Activated CD8-positive, alpha-beta memory T cell treated with anti-CD3 and anti-CD28 coated beads for 4 hours (primary cell): Measurements from ENCODE around the gene NFIB.

Experiments used
- DNase-seq, 2 donors: peaks; one replicate each; pipeline ENCODE4 v3.0.0-alpha.2; 2020; ENCODE audit warnings: low read depth in 2 of 2

NFIB gene

DNA sequence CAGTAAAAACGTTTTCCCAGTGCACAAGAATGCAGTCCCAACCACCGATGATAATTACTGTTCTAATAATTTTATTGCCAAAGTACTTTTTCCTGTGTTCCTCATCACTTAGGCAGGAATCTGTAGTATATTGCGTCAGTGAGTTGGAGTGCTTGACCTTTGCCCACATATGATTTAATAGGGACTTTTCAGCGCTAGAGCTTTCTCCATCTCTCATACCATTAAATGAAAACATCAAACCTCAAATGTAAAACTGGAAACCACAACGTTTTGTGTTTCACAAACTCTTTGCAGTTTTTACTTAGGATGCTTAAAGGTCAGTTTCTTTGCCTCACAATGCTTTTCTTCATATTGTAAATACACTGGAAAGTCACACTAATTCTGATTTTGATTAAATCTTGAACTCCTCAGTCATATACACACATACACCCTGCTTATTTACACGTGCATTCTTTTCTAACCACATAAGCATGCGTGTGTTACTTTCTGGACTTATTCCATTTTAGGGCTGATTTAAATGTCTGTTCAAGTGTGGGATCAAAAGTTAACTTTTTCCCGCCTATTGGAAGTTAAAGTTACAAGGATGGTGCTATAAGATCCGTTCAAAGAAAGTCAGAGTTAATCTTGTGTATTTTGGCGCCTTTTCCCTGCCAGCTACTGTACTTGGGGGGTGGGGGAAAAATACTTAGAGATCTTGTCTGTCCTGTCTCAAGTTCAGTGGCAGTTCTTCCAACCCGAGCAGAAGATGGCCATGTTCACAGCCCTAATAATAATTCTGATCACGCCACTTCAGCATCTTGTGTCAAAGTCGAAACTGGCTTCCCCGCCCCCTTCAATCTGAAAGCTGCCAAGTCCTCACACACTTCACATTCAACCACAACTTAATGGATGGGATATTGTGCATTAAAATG lies 6.6 kb upstream of the NFIB start:
- DNase-seq: no peak

DNA sequence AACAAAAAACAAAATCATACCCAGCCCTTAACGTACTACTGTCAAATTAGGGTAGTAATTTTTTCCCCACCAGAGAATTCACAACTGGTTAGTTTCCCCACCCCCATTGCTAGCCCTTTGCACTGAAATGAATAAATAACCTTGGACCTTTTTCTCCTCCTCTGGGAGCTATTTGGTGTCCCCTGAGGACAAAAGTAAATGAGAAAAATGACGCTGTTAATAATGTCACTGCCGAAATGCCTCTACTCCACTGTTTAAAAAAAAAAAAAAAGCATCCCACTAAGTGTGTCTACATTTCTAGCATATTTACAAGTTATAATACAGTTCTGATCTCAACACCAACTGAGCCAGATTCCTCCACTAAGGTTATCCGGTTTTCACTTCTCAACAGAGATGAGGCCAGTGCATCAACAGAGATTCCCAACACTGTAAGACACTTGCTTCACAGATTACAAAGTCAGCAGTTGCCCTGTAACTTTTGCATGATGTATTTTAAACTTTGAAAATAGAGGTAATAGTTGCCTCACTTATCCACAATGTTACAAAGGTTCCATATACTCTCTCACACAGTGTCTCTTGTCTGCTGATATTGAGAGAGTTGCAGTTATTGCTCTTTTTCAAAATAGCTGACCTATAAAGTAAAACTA lies 5.1 kb upstream of the NFIB start:
- DNase-seq: no peak

DNA sequence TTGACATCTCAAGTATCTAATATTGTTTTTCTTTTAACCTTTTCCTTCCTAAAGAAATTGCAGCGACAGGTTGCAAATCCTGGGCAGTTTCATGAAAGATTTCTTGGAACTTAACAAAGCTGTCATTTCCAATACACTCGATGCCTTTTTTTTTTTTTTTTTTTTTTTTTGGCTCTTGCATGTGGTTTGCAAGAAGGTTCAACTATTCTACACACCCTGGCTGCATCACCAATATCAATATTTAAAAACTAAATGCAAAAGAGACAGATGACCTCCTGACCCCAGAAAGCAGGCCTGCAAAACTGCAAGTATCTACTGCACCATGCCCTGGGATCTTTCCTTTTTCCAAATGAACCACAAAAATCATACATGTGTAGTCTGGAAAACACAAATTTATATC lies 4.4 kb upstream of the NFIB start:
- no peak for DNase-seq

DNA sequence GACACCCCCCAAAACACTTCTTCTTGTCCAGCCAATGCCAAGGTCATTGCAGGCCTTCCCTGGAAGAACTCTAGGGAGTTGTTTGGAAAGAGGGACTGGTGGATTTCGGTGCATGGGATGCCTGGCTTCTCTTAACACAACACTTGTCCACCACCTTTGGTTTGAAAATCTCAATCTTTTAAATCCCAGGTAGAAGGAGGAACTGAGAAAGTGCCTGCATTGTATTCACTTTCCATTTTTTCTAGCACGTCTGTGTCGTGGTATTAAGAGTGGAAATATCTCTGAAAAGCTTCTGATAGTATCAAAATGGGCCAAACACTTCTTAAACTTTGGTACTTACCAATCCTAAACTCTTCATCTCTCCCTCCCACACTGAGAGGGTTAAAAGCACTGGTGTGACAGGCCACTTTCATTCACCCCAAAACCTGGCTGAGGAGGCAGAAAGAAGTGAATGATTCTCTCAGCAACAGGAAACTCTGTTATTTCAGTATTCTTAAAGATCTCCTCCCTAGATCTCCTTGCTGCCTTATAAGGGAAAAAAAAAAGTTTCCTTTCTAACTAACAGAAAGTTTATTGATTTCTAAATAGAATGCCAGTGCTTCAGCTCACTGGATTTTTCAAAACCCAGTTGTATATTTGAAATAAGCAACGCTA lies 3.9 kb upstream of the NFIB start:
- no peak for DNase-seq

DNA sequence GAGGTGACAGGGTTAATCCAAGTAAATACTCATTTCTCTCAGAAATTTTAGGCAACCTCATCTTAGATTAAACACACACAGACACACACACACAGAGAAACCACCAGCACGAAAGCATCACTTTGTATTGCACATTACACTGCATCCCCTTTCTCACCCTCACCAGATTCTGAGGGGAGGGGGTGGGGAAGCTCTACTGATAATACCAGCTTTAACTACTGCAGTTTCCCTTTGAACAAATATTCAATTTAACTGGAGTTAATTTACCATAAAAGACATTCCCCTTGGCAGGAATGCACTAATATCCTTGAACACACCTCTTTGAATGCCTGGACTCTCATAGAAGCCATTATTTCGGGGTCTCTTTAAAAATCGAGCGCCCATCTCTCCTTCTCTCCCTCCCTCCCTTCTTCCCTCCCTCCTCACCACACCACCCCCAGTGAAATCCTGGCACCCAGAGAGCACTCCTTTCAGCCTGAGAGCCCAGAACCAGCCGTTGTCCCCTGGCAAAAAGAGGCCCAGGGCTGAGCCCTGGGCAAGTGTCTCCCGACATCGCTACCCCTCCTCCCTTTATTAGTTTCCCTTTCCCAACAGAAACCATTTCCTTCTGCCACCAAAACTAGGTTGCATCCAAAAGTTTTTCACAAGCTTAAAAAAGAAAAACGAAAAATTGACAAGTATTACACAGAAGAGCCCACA lies 2.8 kb upstream of the NFIB start:
- no peak for DNase-seq

DNA sequence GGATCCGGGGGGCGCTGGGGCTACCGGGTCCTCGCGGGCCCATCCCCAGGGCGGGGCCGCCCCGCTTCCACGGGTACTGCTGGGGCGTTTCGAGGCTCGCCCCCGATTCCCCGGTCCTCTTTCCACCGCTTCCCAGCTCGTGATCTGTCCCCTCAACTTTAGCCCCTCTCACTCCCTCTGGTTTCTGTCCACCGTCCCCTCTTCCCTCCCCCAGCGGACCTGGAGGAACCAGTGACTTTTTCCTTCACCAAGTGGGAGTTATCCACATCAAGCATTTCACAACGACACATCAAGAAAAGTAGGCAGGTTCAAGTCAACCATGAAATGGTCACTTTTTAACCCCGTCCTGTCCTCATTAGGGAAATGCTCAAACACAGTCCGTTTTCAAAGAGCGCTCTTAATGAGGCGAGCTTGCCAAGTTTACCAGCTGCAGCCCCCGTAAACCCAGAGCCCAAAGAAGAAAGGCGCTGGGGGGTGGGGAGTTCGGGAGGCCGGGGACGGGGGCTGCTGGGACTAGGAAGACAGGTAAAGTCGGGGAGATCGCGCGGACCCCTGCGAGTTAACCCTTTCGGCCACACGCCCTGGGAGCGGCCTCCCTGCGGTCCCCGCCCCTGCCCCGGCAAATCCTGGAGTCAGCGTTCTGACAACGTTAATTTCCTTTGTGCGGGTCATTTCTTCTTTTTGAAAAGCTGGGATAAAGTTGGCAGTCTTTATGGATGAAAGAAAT lies 2.1 kb upstream of the NFIB start:
- no peak for DNase-seq

DNA sequence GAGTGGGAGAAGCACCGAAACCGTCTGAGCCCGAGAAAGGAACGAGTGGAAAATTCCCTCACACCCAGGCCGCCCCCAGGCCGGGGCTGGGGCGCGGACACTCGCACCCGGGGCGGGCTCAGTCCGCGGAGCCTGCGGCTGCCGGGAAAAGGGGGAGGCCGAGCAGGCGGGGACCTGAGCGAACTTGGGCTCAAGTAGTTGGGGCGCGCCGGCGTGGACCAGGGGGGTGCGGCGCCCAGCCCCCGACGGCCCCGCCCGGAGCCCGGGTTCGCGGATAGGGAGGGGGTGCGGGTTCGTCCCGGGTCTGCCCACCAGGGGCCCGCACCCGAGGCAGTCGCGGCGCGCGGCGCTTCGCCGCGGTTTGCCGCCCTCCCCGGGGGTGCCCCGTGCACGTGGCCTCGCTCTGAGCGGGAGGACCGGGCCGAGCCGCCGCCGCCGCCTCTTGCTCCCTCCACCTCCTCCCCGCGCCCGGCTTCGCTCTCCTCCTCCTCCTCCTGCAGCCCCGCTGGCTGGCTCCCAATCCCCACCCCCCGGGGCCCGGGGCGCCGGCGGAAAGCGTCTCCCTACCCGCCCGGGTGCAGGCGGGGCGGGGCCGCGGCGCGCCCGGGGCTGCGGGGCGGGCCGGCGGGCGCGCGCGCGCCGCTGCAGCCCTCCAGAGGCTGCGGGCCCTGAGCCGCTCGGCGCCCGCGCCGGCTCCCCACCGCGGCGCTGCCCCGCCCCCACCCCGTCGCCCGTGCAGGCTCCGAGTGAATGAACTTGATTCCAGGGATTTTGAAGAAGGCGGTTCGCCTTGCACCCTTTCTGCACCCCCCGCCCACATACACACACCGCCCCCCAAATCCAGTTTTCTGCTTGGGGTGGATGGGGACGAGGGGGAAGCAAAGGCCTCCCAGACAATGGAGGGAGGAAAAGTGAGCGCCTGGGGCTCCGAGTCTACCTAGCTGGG lies 1.3 kb upstream of the NFIB start:
- DNase-seq: no peak

DNA sequence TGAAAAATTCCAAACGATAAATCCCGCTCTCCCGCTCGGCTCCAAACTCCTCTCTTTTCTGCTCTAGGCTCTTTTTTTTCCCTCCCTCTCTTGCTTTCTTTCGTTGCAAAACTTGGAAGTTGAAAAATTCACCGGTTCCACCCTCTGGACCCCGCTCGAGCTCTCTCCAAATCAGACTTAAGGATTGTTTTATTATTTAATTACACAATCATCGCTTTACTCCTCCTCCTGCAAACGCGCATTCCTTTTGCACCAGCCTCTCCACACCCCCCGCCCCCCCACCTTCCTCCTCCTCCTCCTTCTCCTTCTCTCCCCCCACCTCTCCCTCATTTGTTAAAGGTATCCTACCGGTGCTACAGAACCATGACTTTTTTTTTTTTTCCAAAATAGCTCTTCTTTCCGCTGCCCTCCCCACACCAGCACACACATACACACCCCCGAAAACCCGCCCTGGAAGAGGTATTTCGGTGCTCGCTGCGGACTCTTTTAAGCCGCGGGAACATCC lies 535 bp upstream of the NFIB start:
- DNase-seq: no peak

DNA sequence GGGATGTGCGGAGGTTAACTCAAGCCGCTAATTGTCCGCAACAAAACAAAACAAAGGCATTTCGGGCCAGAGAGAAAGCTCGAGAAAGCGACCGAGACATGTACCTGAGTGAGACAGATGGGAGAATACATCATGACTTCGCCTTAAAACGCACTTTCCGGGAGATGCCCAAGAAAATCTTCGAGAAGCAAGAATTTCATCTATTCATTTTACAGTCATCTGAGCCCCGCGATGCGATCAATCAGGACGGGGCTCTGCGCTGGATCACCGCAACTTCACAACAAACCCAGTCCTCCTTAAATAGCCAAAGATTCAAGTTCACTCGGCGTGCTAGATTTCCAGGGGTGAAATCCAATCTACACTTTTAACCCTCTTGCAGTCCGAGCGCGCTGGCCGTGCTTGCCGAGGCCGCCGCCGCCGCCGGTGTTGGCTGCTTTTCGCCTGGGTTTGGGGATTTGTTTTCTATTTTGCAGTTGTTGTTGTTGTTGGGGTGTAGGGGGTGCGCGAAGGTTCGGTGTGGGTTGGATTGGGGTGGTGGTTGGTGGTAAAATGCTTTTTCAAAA lies 482 bp downstream of the NFIB start:
- DNase-seq: no peak

DNA sequence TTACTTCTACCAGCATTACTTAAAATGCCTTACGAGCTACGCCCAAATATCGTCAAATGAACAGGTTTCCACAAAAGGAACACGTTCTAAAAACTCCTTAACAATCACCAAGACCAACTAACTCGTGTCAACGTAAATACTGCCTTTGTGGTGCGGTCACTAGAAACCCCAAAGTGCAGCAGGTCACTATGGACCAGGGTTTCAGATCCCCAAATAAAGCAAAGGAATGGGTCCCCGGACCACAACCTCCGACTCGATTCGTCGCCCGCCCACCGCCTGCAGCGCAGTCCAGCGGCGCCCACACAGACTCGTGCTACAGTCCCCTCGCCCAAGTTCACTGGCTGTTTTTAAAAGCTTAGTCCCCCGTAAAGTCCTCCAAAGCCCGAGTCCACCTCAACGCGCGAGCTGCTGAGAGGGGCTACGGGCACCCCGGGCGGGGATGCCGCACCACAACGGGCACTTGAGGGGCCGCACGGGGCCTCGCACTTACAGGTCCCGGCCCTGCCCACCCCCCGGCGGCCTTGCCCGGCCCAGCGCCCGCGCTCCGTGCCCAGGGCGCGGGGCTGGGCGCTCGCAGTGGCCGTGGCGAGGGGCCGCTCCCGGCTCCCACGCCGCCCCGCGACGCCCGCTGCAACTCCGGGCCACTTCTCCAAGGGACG lies 1.1 kb downstream of the NFIB start:
- DNase-seq: no peak

DNA sequence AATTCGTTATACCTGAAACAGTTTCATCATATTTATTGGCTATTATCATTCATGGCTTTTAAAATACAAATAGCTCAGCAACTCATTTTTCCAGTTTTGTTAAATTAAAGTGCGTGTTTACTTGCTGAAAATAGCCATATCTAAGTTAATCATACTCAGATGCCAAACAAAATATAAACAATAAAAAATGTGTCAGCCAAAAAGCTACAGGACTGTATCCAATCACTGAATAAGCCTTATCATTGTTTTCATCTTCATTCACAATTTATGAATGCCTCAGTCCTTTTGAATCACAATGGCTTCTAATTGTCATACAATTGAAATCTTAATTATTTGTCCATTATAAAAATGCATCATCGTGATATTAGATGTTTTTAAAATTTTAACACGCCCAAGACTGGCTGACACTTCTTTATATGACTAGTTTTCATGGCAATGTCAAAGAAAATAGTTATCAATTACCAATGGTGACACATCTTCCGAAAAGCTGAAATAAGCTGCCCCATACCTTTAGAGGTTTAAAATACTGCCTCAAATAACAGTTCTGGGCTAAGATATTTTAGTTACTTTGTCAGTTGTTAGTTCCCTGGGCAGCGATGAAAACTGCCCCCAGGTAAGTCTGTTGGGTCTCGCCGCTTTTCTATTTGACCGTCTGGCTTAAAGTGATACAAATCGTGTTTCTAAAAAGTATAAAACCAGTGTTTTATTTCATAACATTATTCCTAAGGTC lies 1.8 kb downstream of the NFIB start:
- DNase-seq: no peak

DNA sequence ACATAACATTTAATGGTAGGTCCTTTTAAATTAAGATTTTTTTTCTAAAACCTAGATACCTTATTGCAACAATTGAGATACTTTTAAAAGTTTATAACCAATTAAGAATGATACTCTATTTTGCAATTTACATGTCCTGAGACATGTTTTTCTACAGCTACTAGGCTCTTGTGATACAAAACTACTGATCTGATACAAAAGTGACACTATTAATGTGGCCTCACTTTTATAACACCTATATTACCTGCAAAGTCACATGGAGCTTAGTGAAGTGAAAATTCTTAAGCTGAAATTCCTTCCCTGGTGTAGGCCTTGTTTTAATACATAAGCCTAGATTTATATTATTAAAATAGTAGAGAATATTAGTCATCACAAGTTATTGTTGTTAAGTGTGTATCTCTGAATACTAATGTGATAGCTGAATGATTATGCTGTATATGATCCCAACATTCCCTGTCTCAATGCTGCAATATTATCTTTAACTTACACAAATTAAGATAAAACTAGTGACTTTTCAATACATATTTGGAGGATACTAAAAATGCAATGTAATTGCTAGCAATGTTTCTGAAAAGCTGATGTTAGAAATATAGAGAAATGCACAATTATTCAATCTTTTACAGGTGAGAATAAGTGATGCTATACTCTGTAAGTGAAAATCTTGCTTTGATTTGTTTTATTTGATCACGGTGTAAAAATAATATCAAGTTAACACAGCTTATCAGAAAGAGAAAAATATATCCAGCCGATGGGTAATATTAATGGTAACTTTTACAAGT lies 2.6 kb downstream of the NFIB start:
- DNase-seq: no peak

DNA sequence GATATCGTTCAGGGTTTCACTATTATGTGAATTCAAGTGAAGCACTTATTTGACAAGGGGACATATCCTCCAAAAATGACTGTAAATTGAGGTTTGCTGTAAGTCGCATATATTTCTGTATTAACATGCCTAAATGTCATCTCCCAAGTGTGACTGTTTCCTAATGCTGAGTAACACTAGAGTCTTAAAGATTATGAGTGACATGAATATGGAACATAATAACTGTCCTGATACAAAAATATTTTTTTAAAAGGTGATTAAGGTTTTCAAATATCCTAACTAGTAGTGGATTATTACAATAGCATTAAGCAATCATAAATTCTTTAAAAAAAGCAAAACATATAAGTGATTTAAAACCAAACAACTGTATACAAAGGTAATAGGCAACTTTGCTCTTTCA lies 3.6 kb downstream of the NFIB start:
- no peak for DNase-seq

DNA sequence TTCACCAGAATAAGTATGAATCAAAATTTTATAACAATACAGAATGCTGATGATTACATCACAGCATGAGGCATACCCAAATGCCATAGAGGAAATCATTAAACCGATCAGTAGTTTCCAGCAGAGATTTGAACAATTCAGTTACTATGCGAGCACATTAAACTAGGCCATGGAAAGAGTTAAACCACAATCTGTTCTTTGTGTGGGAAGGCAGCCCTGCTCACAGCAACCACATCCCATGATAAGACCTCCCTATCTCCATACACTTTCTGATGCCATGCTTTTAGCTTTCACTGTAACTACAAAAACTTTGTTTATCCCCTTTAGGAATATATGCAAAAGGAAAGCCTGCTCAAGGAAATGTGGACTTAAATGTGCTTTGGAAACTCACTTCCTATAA lies 4.5 kb downstream of the NFIB start:
- DNase-seq: no peak

DNA sequence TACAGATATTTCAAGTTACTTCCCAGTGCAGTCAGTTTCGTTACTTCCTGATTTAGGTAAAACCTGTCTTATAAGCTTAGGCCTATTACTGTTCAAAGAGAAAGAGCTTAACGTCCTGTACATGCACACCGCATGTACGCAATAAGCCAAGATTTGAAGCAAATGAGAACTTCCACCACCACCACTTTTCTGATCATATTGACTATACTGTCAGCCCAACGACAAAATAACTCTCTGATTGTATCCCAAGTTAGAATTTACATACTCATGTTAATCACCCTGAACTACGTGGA lies 5.1 kb downstream of the NFIB start:
- no peak for DNase-seq

DNA sequence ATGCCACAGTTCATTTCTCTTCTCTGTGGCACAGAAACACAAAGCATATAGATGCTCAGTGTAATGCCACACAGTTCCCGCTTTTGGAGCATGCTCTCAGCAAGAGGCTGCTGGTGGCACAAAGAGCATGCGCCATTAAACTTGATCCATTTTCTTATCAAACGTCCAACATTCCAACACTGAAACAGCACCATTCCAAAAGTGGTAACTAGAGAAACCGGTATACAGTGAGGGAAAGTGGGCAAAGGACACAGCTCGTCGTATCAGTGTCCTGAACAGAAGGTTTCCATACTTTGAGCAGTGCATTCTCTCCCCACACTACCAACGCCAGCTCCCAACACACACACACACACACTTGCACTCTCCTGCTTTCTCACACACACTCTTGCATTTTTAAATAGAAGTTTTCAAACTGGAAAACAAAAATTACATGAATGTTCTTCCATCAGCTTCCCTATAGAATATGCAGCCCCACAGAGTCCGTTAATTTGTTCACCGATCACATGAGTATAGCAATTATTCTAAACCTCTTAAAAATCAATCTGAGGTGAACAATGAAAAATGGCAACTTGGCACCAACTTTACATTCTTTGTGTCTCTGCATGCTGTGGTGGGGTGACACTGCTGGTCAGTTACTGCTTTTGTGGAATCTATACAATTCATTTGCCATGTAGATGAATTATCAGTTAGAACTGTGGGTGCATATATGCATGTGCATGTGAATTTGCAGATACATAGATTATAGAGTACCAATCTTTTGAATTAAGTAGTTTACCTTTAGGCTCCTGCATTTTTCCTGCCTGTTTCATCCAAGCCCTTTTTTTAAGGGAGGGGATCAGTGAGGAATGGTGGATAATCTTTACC lies 5.7 kb downstream of the NFIB start:
- DNase-seq: no peak
